Progenitor cell of endocrine pancreas (in vitro differentiated cells): ENCODE results near the gene CCDC188. TPM values are rescaled to one million over a fixed set of nuclear protein-coding genes. Genes with fewer than 3 reads are reported as not detected.

Experiments used
- DNase-seq: peaks from one replicate; pipeline ENCODE4 v3.0.0; 2021; ENCODE audit warnings: low spot score; ENCODE audit not compliant: unreplicated experiment
- H3K27ac Mint-ChIP-seq: 2 replicates; pipeline ENCODE4 v1.8.0; 2021; ENCODE audit warnings: mild to moderate bottlenecking, moderate library complexity, mixed read lengths
- H3K27me3 Mint-ChIP-seq: 2 replicates; pipeline ENCODE4 v1.8.0; 2021; ENCODE audit warnings: mixed read lengths
- H3K36me3 Mint-ChIP-seq: 2 replicates; pipeline ENCODE4 v1.8.0; 2022; ENCODE audit warnings: mixed read lengths; ENCODE audit not compliant: insufficient read depth
- H3K4me1 Mint-ChIP-seq: 2 replicates; pipeline ENCODE4 v1.8.0; 2021; ENCODE audit warnings: low read depth, mixed read lengths
- H3K4me3 Mint-ChIP-seq: 2 replicates; pipeline ENCODE4 v1.8.0; 2021; ENCODE audit warnings: low read depth, mild to moderate bottlenecking, moderate library complexity, mixed read lengths
- H3K9me3 Mint-ChIP-seq: 2 replicates; pipeline ENCODE4 v1.8.0; 2021; ENCODE audit warnings: low read depth, mixed read lengths
- CTCF ChIP-seq: fragments of 200-600 bp; sonication (generic); IDR thresholded peaks from one replicate; pipeline ENCODE4 v1.5.0; 2021; ENCODE audit warnings: antibody characterized with exemption, mild to moderate bottlenecking; ENCODE audit not compliant: unreplicated experiment
- total RNA-seq: library from RNA; stranded (reverse); gene quantifications from 2 replicates; pipeline ENCODE4 v1.2.1, GENCODE V29; 2021

The CCDC188 gene
- total RNA-seq, 1 donor from 2014 or later: 3.3 TPM

- Mint-ChIP-seq H3K36me3 (peaks cover 9% of the 10 kb centered on the region), H3K27me3 (no peaks in the 10 kb centered on the region), H3K4me3 (no peak overlapping the region), H3K27ac (no peak overlapping the region), H3K4me1 (peaks cover 2% of the 10 kb centered on the region), H3K9me3 (no peaks in the 10 kb centered on the region)
- no peak for TF ChIP-seq CTCF
- DNase-seq: no peak
Observed at GRCh38 chr22:20110359-20110985, 40.4 kb downstream of the CCDC188 start.

- no peak for DNase-seq
- H3K27ac Mint-ChIP-seq: peak overlapping the region; percentile 46
- no peaks in the 10 kb centered on the region for H3K27me3 Mint-ChIP-seq
- no peaks in the 10 kb centered on the region for H3K4me1 Mint-ChIP-seq
- H3K36me3 Mint-ChIP-seq: peaks cover 9% of the 10 kb centered on the region
- H3K9me3 Mint-ChIP-seq: no peaks in the 10 kb centered on the region
- H3K4me3 Mint-ChIP-seq: no peak overlapping the region
- TF ChIP-seq CTCF: no peak
Observed at GRCh38 chr22:20109411-20110358, 41.2 kb downstream of the CCDC188 start.

GRCh38 chr22:20108757-20109230 lies 42.1 kb downstream of the CCDC188 start:
- no peaks in the 10 kb centered on the region for H3K4me1 Mint-ChIP-seq
- H3K36me3 Mint-ChIP-seq: peaks cover 9% of the 10 kb centered on the region
- H3K9me3 Mint-ChIP-seq: no peaks in the 10 kb centered on the region
- no peak overlapping the region for H3K4me3 Mint-ChIP-seq
- no peak overlapping the region for H3K27ac Mint-ChIP-seq
- no peak for DNase-seq
- H3K27me3 Mint-ChIP-seq: no peaks in the 10 kb centered on the region
- no peak for TF ChIP-seq CTCF

GRCh38 chr22:20107951-20108756 lies 42.7 kb downstream of the CCDC188 start:
- Mint-ChIP-seq H3K4me3 (no peak overlapping the region), H3K27ac (no peak overlapping the region), H3K4me1 (no peaks in the 10 kb centered on the region), H3K36me3 (peaks cover 9% of the 10 kb centered on the region), H3K27me3 (no peaks in the 10 kb centered on the region), H3K9me3 (no peaks in the 10 kb centered on the region)
- DNase-seq: no peak
- no peak for TF ChIP-seq CTCF

GRCh38 chr22:20107471-20107901 lies 43.4 kb downstream of the CCDC188 start:
- peaks cover 10% of the 10 kb centered on the region for H3K36me3 Mint-ChIP-seq
- no peak for DNase-seq
- no peak for TF ChIP-seq CTCF
- H3K4me3 Mint-ChIP-seq: no peak overlapping the region
- no peaks in the 10 kb centered on the region for H3K9me3 Mint-ChIP-seq
- H3K4me1 Mint-ChIP-seq: no peaks in the 10 kb centered on the region
- no peak overlapping the region for H3K27ac Mint-ChIP-seq
- no peaks in the 10 kb centered on the region for H3K27me3 Mint-ChIP-seq
